ENCODE measurements around the gene BRINP3.
A peak's percentile ranks its signal among the peaks of the same experiment; 100 is the strongest.

Gene BRINP3

GRCh38 chr1:190168893-190169280 is 308.8 kb downstream of the BRINP3 start:
- 47% methylated on average over 2 of the region's 3 CpGs for WGBS
- H2BK120ac ChIP-seq (ENCODE audit: low read depth, low read length) = no peak overlapping the region
- peak overlapping the region; percentile 67 for H3K27ac ChIP-seq (ENCODE audit: low read length, poor library complexity, severe bottlenecking)
- no peak overlapping the region for H3K23ac ChIP-seq (ENCODE audit: low read length in 2 of 2)
- no peak overlapping the region for H3K4me3 ChIP-seq (ENCODE audit: insufficient read depth in 1 of 2, low read depth in 1 of 2, low read length in 2 of 2)
- H3K4ac ChIP-seq (ENCODE audit: low read depth in 1 of 2, low read length in 2 of 2) = no peak overlapping the region
- no peak overlapping the region for H2AK5ac ChIP-seq (ENCODE audit: low read length, severe bottlenecking)
- no peak overlapping the region for H3K9ac ChIP-seq (ENCODE audit: low read length)
- DNase-seq = no peak
- H2BK15ac ChIP-seq (ENCODE audit: low read depth, poor library complexity, severe bottlenecking) = no peak overlapping the region
- H3K9me3 ChIP-seq (ENCODE audit: control insufficient read depth, low read length) = no peaks in the 10 kb centered on the region
- H4K8ac ChIP-seq (ENCODE audit: low read length) = no peak overlapping the region
- no peak overlapping the region for H2BK5ac ChIP-seq (ENCODE audit: low read depth, low read length, poor library complexity, severe bottlenecking)
- no peak overlapping the region for H2AFZ ChIP-seq (ENCODE audit: low read depth, low read length)
- no peaks in the 10 kb centered on the region for H3K4me1 ChIP-seq (ENCODE audit: control insufficient read depth, insufficient read depth, low read depth, low read length)
- H3K14ac ChIP-seq (ENCODE audit: low read length in 2 of 2) = no peak overlapping the region
- H2BK12ac ChIP-seq (ENCODE audit: low read length in 2 of 2) = no peak overlapping the region
- H3K18ac ChIP-seq (ENCODE audit: low read depth in 1 of 2, low read length in 2 of 2) = no peak overlapping the region
- no peaks in the 10 kb centered on the region for H3K79me1 ChIP-seq (replicated peaks; ENCODE audit: low read length, poor library complexity, severe bottlenecking)
- no peak overlapping the region for H3K4me2 ChIP-seq (ENCODE audit: low read length, poor library complexity, severe bottlenecking)
- no peaks in the 10 kb centered on the region for H3K27me3 ChIP-seq (ENCODE audit: control insufficient read depth in 1 of 2, insufficient read depth in 1 of 2, low read length in 2 of 2)
- H4K91ac ChIP-seq (ENCODE audit: low read length) = no peak overlapping the region
- H3K36me3 ChIP-seq (ENCODE audit: control insufficient read depth in 1 of 2, insufficient read depth in 2 of 2, low read depth in 1 of 2, low read length in 2 of 2) = no peaks in the 10 kb centered on the region

GRCh38 chr1:190168116-190168892 is 309.4 kb downstream of the BRINP3 start:
- no peak overlapping the region for H3K9ac ChIP-seq (ENCODE audit: low read length)
- H3K23ac ChIP-seq (ENCODE audit: low read length in 2 of 2) = no peak overlapping the region
- H2BK15ac ChIP-seq (ENCODE audit: low read depth, poor library complexity, severe bottlenecking) = no peak overlapping the region
- H3K4me2 ChIP-seq (ENCODE audit: low read length, poor library complexity, severe bottlenecking) = no peak overlapping the region
- no peak overlapping the region for H4K91ac ChIP-seq (ENCODE audit: low read length)
- no peak overlapping the region for H2AK5ac ChIP-seq (ENCODE audit: low read length, severe bottlenecking)
- H2BK5ac ChIP-seq (ENCODE audit: low read depth, low read length, poor library complexity, severe bottlenecking) = no peak overlapping the region
- H3K27ac ChIP-seq (ENCODE audit: low read length, poor library complexity, severe bottlenecking) = peak overlapping the region; percentile 67
- no peaks in the 10 kb centered on the region for H3K9me3 ChIP-seq (ENCODE audit: control insufficient read depth, low read length)
- H4K8ac ChIP-seq (ENCODE audit: low read length) = no peak overlapping the region
- no peak for DNase-seq
- H3K4me3 ChIP-seq (ENCODE audit: insufficient read depth in 1 of 2, low read depth in 1 of 2, low read length in 2 of 2) = no peak overlapping the region
- H3K79me1 ChIP-seq (replicated peaks; ENCODE audit: low read length, poor library complexity, severe bottlenecking) = no peaks in the 10 kb centered on the region
- H3K14ac ChIP-seq (ENCODE audit: low read length in 2 of 2) = no peak overlapping the region
- H3K36me3 ChIP-seq (ENCODE audit: control insufficient read depth in 1 of 2, insufficient read depth in 2 of 2, low read depth in 1 of 2, low read length in 2 of 2) = no peaks in the 10 kb centered on the region
- no peak overlapping the region for H3K4ac ChIP-seq (ENCODE audit: low read depth in 1 of 2, low read length in 2 of 2)
- H3K27me3 ChIP-seq (ENCODE audit: control insufficient read depth in 1 of 2, insufficient read depth in 1 of 2, low read length in 2 of 2) = no peaks in the 10 kb centered on the region
- H2BK12ac ChIP-seq (ENCODE audit: low read length in 2 of 2) = no peak overlapping the region
- WGBS = no CpG with 5 or more reads among the region's 3 CpGs
- H3K4me1 ChIP-seq (ENCODE audit: control insufficient read depth, insufficient read depth, low read depth, low read length) = no peaks in the 10 kb centered on the region
- no peak overlapping the region for H2AFZ ChIP-seq (ENCODE audit: low read depth, low read length)
- H2BK120ac ChIP-seq (ENCODE audit: low read depth, low read length) = no peak overlapping the region
- H3K18ac ChIP-seq (ENCODE audit: low read depth in 1 of 2, low read length in 2 of 2) = no peak overlapping the region

- Histone ChIP-seq H2AK5ac (ENCODE audit: low read length, severe bottlenecking) (no peak overlapping the region), H3K23ac (ENCODE audit: low read length in 2 of 2) (no peak overlapping the region), H3K14ac (ENCODE audit: low read length in 2 of 2) (no peak overlapping the region), H3K36me3 (ENCODE audit: control insufficient read depth in 1 of 2, insufficient read depth in 2 of 2, low read depth in 1 of 2, low read length in 2 of 2) (no peaks in the 10 kb centered on the region), H3K18ac (ENCODE audit: low read depth in 1 of 2, low read length in 2 of 2) (no peak overlapping the region), H3K9me3 (ENCODE audit: control insufficient read depth, low read length) (no peaks in the 10 kb centered on the region), H2BK120ac (ENCODE audit: low read depth, low read length) (no peak overlapping the region), H3K9ac (ENCODE audit: low read length) (no peak overlapping the region), H2BK12ac (ENCODE audit: low read length in 2 of 2) (no peak overlapping the region), H3K4ac (ENCODE audit: low read depth in 1 of 2, low read length in 2 of 2) (no peak overlapping the region), H2AFZ (ENCODE audit: low read depth, low read length) (no peak overlapping the region), H3K79me1 (replicated peaks; ENCODE audit: low read length, poor library complexity, severe bottlenecking) (no peaks in the 10 kb centered on the region), H3K4me1 (ENCODE audit: control insufficient read depth, insufficient read depth, low read depth, low read length) (no peaks in the 10 kb centered on the region), H3K27ac (ENCODE audit: low read length, poor library complexity, severe bottlenecking) (no peak overlapping the region), H3K27me3 (ENCODE audit: control insufficient read depth in 1 of 2, insufficient read depth in 1 of 2, low read length in 2 of 2) (no peaks in the 10 kb centered on the region), H4K91ac (ENCODE audit: low read length) (no peak overlapping the region), H3K4me2 (ENCODE audit: low read length, poor library complexity, severe bottlenecking) (no peak overlapping the region), H4K8ac (ENCODE audit: low read length) (no peak overlapping the region), H2BK15ac (ENCODE audit: low read depth, poor library complexity, severe bottlenecking) (no peak overlapping the region), H3K4me3 (ENCODE audit: insufficient read depth in 1 of 2, low read depth in 1 of 2, low read length in 2 of 2) (no peak overlapping the region), H2BK5ac (ENCODE audit: low read depth, low read length, poor library complexity, severe bottlenecking) (no peak overlapping the region)
- DNase-seq = no peak
- WGBS = no CpG with 5 or more reads among the region's 2 CpGs
These were observed 318.5 kb downstream of the BRINP3 start for GRCh38 chr1:190159146-190159545.

GRCh38 chr1:190154744-190155143 is 322.9 kb downstream of the BRINP3 start:
- Histone ChIP-seq H3K4me2 (ENCODE audit: low read length, poor library complexity, severe bottlenecking) (no peak overlapping the region), H3K9ac (ENCODE audit: low read length) (no peak overlapping the region), H2AK5ac (ENCODE audit: low read length, severe bottlenecking) (no peak overlapping the region), H3K4ac (ENCODE audit: low read depth in 1 of 2, low read length in 2 of 2) (no peak overlapping the region), H3K14ac (ENCODE audit: low read length in 2 of 2) (no peak overlapping the region), H3K23ac (ENCODE audit: low read length in 2 of 2) (no peak overlapping the region), H3K79me1 (replicated peaks; ENCODE audit: low read length, poor library complexity, severe bottlenecking) (no peaks in the 10 kb centered on the region), H4K91ac (ENCODE audit: low read length) (no peak overlapping the region), H3K9me3 (ENCODE audit: control insufficient read depth, low read length) (no peaks in the 10 kb centered on the region), H2BK12ac (ENCODE audit: low read length in 2 of 2) (no peak overlapping the region), H3K4me1 (ENCODE audit: control insufficient read depth, insufficient read depth, low read depth, low read length) (no peaks in the 10 kb centered on the region), H2BK5ac (ENCODE audit: low read depth, low read length, poor library complexity, severe bottlenecking) (no peak overlapping the region), H3K27me3 (ENCODE audit: control insufficient read depth in 1 of 2, insufficient read depth in 1 of 2, low read length in 2 of 2) (no peaks in the 10 kb centered on the region), H3K4me3 (ENCODE audit: insufficient read depth in 1 of 2, low read depth in 1 of 2, low read length in 2 of 2) (no peak overlapping the region), H2BK15ac (ENCODE audit: low read depth, poor library complexity, severe bottlenecking) (no peak overlapping the region), H3K36me3 (ENCODE audit: control insufficient read depth in 1 of 2, insufficient read depth in 2 of 2, low read depth in 1 of 2, low read length in 2 of 2) (no peaks in the 10 kb centered on the region), H2BK120ac (ENCODE audit: low read depth, low read length) (no peak overlapping the region), H3K18ac (ENCODE audit: low read depth in 1 of 2, low read length in 2 of 2) (no peak overlapping the region), H3K27ac (ENCODE audit: low read length, poor library complexity, severe bottlenecking) (no peak overlapping the region), H4K8ac (ENCODE audit: low read length) (no peak overlapping the region), H2AFZ (ENCODE audit: low read depth, low read length) (no peak overlapping the region)
- DNase-seq = no peak
- WGBS = 9% methylated on average over 1 of the region's 2 CpGs
